A673 (cell line): ENCODE data around the gene BEND6. TPM values are rescaled to one million over a fixed set of nuclear protein-coding genes. Genes with fewer than 3 reads are reported as not detected.

Source experiments
- BruUV-seq: library from RNA; stranded (reverse); fragments of 400-500 nt; replicated peaks from 2 replicates; lab custom pipeline; 2021; lab: Mats Ljungman, UMichigan
- CTCF ChIA-PET: fragments of 300-600 bp; sonication (Branson Sonifier 250); formaldehyde crosslinking; loops from one replicate; lab custom pipeline; 2022; ENCODE audit warnings: antibody characterized with exemption; lab: Charles Lee
- POLR2A ChIA-PET: fragments of 300-600 bp; sonication (Branson Sonifier 250); formaldehyde crosslinking; loops from one replicate; lab custom pipeline; 2022; ENCODE audit warnings: antibody characterized with exemption; ENCODE audit not compliant: low non-redundant PET; lab: Charles Lee
- DNase-seq: peaks from one replicate; pipeline ENCODE4 v3.0.0-alpha.2; 2015; ENCODE audit warnings: low spot score
- H3K27ac ChIP-seq: fragments of 200-600 bp; sonication (generic); 2 replicates; pipeline ENCODE4 v1.5.1; 2016; ENCODE audit warnings: mixed run types, low read depth, mild to moderate bottlenecking, mixed read lengths, antibody characterized with exemption, low read length; ENCODE audit not compliant: poor library complexity, severe bottlenecking
- H3K27me3 ChIP-seq: fragments of 200-600 bp; sonication (generic); replicated peaks from 2 replicates; pipeline ENCODE4 v1.6.1; 2017; ENCODE audit warnings: mixed run types, low read depth, mild to moderate bottlenecking, mixed read lengths, antibody characterized with exemption, low read length; ENCODE audit not compliant: insufficient read depth, poor library complexity
- H3K36me3 ChIP-seq: fragments of 200-600 bp; sonication (generic); 2 replicates; pipeline ENCODE4 v1.6.1; 2016; ENCODE audit warnings: mixed run types, mild to moderate bottlenecking, mixed read lengths, antibody characterized with exemption, low read length; ENCODE audit not compliant: insufficient read depth, poor library complexity, severe bottlenecking
- H3K4me1 ChIP-seq: fragments of 200-600 bp; sonication (generic); 2 replicates; pipeline ENCODE4 v1.6.1; 2017; ENCODE audit warnings: mixed run types, mild to moderate bottlenecking, mixed read lengths, antibody characterized with exemption, low read length; ENCODE audit not compliant: insufficient read depth, poor library complexity, severe bottlenecking
- H3K4me3 ChIP-seq: fragments of 200-600 bp; sonication (generic); 2 replicates; pipeline ENCODE4 v1.5.1; 2016; ENCODE audit warnings: low read depth, mixed run types, mild to moderate bottlenecking, mixed read lengths, low read length; ENCODE audit not compliant: poor library complexity, severe bottlenecking
- H3K9me3 ChIP-seq: fragments of 200-600 bp; sonication (generic); 2 replicates; pipeline ENCODE4 v1.6.1; 2016; ENCODE audit warnings: mixed run types, low read depth, mild to moderate bottlenecking, mixed read lengths, antibody characterized with exemption, low read length; ENCODE audit not compliant: poor library complexity, severe bottlenecking
- EZH2 ChIP-seq: fragments of 200-600 bp; sonication (generic); IDR thresholded peaks from 2 replicates; pipeline ENCODE4 v1.6.1; 2017; ENCODE audit warnings: borderline replicate concordance, low read depth, mild to moderate bottlenecking, mixed read lengths, antibody characterized with exemption, low read length; ENCODE audit not compliant: poor library complexity, severe bottlenecking
- intact Hi-C: fragments of 100-400 bp; cut with micrococcal nuclease; formaldehyde crosslinking; loops from one replicate; pipeline ENCODE4 v1.10.0; 2022; ENCODE audit not compliant: unreplicated experiment
- total RNA-seq: library from RNA; stranded (reverse); gene quantifications from 2 replicates; pipeline ENCODE4 v1.2.3, GENCODE V29; 2021
- TF ChIP-seq, protein P1 (sequence below): fragments of 300-800, 200-600 bp; sonication (generic); conservative IDR thresholded peaks from 2 replicates; pipeline ENCODE4 v1.5.1; 2017; ENCODE audit warnings: low read depth, mild to moderate bottlenecking, antibody characterized with exemption, low read length, moderate library complexity, mixed read lengths

BEND6 gene
- total RNA-seq, 1 experiment from 2014 or later, result 5.3 TPM

DNA sequence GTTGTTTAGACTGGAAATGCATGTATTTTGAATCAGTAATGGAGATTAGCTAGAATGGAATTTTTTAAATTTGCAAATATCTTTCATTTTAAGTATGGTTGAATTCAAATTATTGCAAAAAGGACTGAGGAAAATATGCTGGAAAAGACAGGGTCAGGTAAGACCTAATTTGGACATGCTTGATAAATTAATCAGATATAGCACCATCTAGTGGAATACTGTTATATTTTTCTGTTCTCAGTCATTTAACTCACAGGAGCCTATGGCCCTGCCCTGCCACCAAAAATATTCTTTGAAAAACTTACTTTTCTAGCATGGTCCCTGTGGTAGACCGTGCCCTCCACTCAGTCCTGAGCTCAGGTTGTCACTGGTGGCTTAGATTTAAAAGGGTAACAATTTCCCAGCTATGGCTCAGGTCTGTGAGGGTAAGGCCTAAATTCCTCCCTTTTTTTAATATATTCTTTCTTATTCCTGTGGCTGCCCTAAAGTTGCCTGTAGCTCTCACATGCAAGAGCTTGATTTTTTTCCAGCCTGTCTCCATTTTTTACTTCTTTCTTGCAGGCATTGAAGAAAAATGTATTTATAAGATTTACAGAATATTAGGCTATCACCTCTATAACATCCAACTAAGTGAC is 66.3 kb downstream of the BEND6 start:
- Histone ChIP-seq H3K27me3 (no peaks in the 10 kb centered on the region), H3K9me3 (peaks cover 6% of the 10 kb centered on the region), H3K4me3 (no peak overlapping the region), H3K36me3 (no peaks in the 10 kb centered on the region), H3K4me1 (no peaks in the 10 kb centered on the region), H3K27ac (no peak overlapping the region)
- POLR2A ChIA-PET, result no interaction called here
- intact Hi-C loops, result loop anchor here (2.0 to 10.0 kb wide), 2 partner anchors 116 to 306 kb away; no protein-coding TSS in a partner anchor
- peak; percentile 73 for DNase-seq
- no TSS peak for BruUV-seq
- TF ChIP-seq, protein P1, sequence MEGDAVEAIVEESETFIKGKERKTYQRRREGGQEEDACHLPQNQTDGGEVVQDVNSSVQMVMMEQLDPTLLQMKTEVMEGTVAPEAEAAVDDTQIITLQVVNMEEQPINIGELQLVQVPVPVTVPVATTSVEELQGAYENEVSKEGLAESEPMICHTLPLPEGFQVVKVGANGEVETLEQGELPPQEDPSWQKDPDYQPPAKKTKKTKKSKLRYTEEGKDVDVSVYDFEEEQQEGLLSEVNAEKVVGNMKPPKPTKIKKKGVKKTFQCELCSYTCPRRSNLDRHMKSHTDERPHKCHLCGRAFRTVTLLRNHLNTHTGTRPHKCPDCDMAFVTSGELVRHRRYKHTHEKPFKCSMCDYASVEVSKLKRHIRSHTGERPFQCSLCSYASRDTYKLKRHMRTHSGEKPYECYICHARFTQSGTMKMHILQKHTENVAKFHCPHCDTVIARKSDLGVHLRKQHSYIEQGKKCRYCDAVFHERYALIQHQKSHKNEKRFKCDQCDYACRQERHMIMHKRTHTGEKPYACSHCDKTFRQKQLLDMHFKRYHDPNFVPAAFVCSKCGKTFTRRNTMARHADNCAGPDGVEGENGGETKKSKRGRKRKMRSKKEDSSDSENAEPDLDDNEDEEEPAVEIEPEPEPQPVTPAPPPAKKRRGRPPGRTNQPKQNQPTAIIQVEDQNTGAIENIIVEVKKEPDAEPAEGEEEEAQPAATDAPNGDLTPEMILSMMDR, result peak; percentile 65
- TF ChIP-seq EZH2, result no peak
- CTCF ChIA-PET, result interaction anchor here (0.5 to 1.3 kb wide), 2 partner anchors 27 to 117 kb away, joined by 3 to 6 read pairs; no protein-coding TSS in a partner anchor

DNA sequence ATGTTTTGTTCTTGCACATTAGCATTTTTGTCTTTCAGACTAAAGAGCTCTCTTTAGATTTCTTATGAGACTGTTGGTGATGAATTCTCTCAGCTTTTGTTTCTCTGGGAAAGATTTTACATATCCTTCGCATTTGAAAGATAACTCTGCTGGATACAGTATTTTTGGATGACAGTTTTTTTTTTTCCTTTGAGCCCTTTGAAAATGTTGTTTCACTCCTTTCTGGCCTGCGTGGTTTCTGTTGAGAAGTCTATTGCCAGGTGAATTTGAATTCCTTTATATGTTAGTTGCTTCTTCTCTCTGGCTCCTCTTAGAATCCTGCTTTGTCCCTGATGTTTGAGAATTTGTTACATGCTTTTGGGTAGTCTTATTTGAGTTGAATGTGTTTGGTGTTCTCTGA is 69.4 kb downstream of the BEND6 start:
- POLR2A ChIA-PET, result no interaction called here
- intact Hi-C loops, result loop anchor here (10.0 kb wide), 1 partner anchor 310 kb away; no protein-coding TSS in a partner anchor

DNA sequence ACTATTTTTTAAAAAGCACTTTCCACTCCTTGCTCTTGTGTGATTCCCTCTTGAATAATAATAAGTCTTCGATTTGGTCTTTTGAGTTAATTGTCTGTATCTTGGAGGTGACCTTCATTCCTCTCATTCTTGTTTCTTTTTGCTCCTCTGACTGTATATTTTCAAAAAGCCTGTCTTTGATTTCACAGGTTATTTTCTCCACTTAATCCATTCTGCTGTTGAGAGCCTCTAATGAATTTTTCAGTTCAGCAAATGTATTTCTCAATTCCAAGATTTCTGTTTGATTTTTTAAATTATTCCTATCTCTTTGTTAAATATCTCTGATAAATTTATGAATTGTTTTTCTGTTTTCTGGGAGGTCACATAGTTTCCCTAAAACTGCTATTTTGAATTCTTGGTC is 69.9 kb downstream of the BEND6 start:
- no peaks in the 10 kb centered on the region for H3K27me3 ChIP-seq
- no peaks in the 10 kb centered on the region for H3K36me3 ChIP-seq
- H3K4me1 ChIP-seq, result no peaks in the 10 kb centered on the region
- H3K9me3 ChIP-seq, result peaks cover 6% of the 10 kb centered on the region
- no peak overlapping the region for H3K4me3 ChIP-seq
- no TSS peak for BruUV-seq
- CTCF ChIA-PET, result no interaction called here
- TF ChIP-seq, protein P1, result no peak
- no peak for TF ChIP-seq EZH2
- DNase-seq, result no peak
- POLR2A ChIA-PET, result no interaction called here
- H3K27ac ChIP-seq, result no peak overlapping the region
- intact Hi-C loops, result loop anchor here (10.0 kb wide), 1 partner anchor 310 kb away; no protein-coding TSS in a partner anchor

More for the DNA sequence above, 69.4 kb downstream of the BEND6 start:
- no peak overlapping the region for H3K27ac ChIP-seq
- no TSS peak for BruUV-seq
- no peaks in the 10 kb centered on the region for H3K4me1 ChIP-seq
- peaks cover 6% of the 10 kb centered on the region for H3K9me3 ChIP-seq
- TF ChIP-seq, protein P1, result no peak
- TF ChIP-seq EZH2, result no peak
- H3K36me3 ChIP-seq, result no peaks in the 10 kb centered on the region
- no peaks in the 10 kb centered on the region for H3K27me3 ChIP-seq
- CTCF ChIA-PET, result no interaction called here
- no peak overlapping the region for H3K4me3 ChIP-seq
- DNase-seq, result no peak
